NCI-H2227 (cell line): ENCODE measurements around the gene ATAD5.
"Not testable (repeated sequence)": the region's sequence is repeated elsewhere in the genome, so short reads cannot be mapped to it uniquely, and the experiment has no call there.

Source experiments
- DNase-seq: peaks from one replicate; lab custom pipeline; 2025; ENCODE audit not compliant: unreplicated experiment; lab: John Stamatoyannopoulos, UW

The ATAD5 gene

DNA sequence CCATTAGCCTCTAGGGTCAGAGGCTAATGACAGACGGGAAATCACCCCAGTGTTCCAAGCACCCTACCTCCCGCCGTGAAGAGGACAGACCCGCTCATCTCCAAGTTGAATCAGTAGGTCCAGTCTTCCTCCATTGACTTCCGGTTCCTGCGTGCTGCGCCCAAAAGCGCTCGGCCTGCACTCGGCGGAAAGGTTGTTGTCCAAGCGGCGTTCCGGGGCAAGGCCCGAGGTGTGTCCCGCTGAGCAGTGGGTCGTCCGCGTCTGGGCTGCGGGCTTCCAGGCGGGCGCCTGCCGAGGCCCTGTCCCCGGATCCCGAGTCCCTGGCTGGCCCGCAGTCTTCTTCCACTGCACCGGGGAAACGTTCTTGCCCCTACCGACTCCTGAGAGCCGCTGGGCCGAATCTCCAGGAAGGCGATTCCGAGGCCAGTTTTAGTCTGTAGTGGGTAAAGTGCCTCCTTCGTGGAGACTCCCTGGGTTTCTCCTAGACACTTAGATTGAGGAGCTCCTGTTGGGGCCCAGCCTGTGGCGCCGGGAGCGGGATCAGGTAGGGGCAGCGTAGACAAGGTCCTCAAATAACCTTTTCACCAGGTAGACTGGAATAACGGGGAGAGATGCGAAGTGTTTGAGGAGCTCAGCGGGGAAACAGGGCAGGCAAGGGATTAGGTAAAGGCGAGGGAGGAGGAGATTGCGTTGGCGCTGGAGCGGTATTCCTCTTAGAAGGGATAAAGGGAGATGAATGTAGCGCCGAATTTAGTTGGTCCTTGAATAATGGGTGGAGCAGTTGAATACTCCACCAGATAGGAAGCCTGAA lies 74.5 kb downstream of the ATAD5 start, which contains the start of gene TEFM:
Gene TEFM (minus strand): TSS at position 138 of the 811 bp plus-strand sequence. CDS start 40 bp downstream, at position 98.
- peak; percentile 91 for DNase-seq

DNA sequence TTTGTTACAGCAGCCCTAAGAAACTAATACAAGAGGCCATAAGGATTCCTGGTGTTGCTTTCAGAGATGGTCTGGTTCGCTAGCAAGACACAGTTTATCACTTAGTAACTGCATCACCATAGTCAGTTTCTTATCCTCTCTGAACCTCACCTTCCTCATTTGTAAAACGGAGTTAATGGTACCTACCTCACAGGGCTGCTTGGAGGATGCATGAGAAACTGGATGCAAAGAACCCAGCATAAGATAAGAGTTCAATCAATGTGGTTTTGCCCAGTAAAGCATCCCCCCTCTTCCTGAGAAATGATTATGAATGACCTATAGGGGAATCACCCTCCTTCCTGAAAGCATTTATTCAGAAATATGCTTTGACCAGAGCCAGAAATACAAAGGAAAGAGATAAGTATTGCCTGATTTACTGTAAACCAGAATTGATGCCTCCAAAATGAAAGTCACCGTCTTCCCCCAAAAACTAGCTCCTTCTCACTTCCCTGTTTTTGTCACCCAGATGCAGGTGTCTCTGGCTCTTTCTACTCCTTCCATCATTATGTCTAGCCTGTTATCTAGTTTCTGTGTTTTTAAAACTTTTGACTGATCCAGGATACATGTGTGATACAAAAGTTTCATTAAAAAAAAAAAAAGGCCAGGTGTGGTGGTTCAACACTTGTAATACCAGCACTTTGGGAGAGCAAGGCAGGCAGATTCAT lies 77.1 kb downstream of the ATAD5 start:
- no peak for DNase-seq

DNA sequence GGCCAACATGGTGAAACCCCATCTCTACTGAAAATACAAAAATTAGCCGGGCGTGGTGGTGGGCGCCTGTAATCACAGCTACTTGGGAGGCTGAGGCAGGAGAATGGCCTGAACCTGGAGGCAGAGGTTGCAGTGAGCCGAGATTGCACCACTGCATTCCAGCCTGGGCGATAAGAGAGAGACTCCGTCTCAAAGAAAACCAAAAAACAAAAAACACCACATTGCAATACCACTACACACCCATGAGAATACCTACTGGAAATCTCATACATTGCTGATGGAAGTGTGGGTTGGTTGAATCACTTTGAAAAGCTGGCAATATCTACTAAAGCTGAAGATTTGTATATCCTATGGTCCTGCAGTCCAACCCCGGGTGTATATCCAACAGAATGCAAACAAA lies 78.4 kb downstream of the ATAD5 start:
- not testable (repeated sequence) for DNase-seq

DNA sequence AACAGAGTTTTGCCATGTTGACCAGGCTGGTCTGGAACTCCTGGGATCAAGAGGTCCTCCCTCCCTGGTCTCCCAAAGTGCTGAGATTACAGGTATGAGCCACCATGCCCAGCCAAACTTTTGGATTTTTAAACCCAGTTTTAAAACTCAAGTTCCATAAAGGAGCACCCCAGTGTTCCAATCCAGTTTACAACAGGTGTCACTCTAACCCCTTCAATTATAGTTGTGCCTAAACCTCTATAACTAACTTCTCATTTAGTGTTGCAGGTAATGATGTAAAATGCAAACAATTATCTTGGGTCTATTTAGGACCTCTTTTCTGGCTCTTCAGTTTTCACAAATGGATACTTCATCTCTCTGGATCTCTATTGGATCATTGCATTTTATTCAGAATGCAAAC lies 82.2 kb downstream of the ATAD5 start:
- no peak for DNase-seq

DNA sequence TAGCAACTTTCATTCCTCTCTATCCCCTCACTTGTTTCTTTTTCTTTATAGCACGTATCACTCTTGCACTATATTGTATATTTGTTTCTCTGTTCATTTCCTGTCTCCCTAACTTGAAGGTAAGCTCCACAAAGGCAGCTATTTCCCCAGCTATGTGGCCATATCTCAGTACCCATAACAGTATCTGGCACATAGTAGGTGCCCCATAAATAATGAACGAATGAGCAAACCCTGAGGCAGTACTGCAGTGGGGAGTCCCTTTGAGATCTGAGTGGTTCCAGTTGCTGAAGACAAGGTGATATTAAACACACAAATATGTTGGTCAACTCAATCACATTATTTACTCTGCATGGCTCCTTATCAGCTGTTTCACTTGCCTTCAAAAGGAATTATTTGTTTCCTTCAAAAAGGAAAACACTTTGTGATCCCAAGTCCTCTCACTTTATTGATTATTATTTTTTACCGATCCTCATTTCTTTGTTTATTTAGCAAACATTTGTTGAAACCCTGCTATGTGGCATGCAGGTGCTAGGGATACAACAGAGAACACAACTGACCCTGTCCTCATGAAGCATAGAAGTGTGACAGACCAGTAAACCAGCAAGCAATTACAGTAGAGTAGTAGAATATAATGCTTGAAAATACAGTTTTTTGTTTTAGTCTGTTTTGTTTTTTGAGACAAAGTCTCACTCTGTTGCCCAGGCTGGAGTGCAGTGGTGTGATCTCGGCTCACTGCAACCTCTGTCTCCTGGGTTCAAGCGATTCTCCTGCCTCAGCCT lies 84.3 kb downstream of the ATAD5 start:
- DNase-seq: no peak

DNA sequence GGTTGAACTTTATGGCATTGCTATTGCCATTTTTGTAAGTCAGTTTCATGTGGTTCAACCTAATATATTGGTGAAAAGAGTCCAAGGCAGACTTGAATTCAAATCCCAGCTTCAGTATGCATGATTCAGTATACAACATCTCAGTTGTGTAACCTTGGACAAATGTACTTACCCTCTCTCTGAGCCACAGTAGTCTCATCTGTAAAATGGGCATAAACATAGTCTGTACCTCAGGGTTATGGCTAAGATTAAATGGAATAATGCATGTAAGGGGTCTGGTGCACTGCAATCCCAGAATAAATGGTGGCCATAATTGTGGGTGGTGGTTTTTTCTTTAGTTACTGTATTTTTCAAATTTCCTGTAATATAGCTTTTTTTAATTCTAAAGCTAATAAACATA lies 85.3 kb downstream of the ATAD5 start:
- DNase-seq: no peak

DNA sequence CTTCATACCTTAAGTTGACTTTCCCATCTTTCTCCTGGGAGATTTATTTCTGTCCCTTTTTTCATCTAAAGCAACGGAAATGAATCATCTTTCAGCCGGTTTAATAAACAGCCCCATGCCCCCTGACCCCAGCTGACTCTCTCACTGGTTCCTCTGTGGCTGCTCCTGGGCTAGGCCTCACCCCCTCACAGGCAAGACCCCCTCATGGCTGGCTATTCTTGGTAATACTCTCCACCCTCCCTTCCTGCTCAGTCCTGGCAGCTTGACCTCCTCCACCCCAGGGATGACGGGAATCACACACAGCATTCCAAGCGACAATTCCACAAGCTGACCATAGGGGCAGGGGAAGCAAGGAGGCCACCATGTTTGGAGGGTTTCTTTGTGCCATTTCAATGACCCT lies 88.5 kb downstream of the ATAD5 start:
- DNase-seq: no peak

DNA sequence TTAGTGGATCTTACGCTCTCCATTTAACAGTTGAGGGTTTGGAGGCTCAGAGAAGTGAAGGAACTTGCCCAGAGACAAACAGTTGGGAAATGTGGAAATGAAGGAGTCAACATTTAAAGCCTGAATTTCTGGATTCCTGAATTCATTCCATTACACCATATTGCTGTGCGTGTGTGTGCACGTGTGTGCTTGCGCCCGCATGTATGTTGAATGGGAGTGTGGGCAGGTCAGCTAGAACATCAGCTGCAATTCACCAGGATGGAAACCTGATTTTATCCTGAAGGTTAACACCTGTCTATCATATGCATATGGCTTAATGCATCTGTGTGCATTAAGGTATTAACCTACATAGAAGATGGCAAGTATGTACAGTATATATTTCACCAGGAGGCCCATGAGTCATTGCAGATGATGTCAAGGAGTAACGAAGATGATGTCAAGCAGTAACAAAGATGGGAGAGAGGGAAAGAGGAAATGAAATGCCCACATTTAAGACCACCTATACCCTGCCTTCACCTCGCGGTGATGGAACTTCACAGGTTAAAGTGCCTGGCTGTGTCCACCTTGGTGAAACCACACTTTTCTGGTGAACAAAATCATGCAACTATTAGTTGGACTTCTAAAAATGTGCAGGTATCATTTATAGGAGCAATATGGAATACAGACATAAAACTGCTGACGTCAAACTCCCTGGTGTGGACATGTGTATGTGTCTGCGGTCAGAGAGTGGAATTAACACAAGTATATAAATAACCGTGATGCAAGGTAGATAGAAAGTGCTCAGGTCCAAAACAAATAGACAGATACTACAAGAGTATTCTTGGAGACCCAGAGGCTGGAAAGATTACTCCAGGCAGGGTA lies 89.1 kb downstream of the ATAD5 start:
- DNase-seq: no peak

DNA sequence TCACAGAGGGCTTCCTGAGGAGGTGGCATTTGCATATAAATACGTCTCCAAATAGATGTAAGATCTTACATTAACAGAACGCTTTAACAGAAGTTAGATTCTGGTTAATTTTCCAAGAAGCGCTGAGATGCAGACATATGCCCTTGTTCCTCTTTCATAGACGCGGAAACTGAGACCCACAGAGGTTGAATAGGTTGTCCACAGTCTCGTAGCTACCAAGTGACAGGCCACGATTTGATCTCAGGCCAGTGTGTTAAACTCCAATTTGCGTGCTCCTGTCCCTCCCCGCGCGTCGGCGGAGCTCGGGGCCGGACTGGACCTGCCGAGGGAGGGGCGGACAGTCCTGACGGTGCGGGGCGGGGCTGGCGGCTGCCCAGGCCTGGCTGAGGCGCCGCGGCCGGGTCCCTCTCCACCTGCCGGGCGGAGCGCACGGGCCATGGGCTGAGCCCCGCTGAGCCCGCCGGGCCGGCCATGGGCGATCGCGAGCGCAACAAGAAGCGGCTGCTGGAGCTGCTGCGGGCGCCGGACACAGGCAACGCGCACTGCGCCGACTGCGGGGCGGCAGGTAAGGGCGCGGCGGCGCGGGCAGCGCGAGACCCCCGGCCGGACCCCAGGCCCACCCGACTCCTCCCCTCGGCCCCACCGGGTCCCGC lies 89.9 kb downstream of the ATAD5 start, which contains the start of gene ADAP2:
Gene ADAP2 (plus strand): TSS at position 402 of the 653 bp plus-strand sequence. CDS start 70 bp downstream, at position 472.
- DNase-seq: peak; percentile 21

DNA sequence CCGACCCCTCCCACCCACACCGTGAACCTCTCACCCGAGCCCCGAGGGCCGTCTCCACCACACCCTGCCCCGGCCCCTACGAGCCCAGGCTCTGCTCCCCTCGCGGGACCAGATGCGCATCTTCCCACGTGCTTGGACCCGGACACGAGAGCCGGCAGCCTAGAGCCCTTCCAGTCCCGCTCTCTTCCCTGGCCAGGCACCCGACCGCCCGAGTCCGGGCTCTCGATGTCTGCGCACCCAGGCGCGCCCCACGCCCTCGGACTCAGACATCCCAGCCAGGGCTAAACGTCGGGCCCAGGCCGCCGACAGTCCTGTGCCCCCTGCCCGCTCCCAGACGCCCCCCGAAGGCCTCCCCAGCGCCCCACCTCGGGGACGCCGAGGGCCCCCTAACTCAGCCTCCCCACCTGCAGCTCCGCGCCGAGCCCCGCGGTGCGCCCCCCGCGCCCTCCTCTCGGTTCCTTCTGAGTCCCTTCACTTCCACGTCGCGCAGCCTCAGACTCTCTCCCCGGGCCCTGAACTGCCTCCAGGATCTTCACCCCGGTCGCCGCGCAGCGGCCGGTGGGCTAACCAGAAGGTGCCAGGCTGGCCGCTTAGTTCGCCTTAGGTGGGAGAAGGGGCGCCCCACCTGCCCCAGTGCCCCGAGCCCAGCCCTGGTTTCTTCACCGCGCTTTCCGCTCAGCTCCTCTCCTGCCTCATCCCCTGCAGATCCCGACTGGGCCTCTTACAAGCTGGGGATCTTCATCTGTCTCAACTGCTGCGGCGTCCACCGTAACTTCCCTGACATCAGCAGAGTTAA lies 90.7 kb downstream of the ATAD5 start:
- DNase-seq: no peak

DNA sequence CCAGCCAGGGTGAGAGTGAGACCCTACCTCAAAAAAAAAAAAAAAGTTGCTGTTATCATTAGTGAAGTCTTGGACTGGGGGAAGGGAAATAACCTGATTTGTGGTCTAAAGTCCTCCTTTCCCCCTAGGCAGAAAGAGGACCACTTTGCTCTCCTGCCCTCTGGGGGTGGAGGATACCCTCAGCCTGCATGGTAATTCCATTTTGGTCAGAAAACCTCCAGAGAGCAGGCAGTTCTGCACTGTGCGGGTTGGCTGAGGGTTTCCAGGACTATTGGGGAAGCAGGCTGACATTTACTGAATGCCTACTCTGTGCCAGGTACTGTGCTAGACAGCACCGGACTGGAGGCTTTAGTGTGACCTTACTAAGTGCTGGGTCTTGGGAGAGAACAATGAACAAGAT lies 92.6 kb downstream of the ATAD5 start:
- DNase-seq: no peak

DNA sequence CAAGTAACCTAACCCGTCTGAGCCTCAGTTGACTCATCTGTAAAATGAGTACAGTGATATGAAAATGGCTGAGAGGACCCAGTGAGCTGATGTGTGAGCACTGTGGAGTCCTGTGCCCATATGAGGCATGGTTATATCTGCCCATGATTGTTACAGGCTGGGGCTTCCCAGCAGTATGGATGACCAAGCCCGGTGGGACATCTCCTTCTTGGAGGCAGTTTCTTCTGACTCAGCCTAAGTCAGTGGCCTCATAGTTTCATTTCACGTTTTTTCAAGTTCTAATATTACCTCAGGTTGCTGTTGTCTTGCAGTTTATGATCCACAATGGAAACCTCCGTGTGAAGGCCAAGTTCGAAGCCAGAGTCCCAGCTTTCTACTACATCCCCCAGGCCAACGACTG lies 94.8 kb downstream of the ATAD5 start:
- DNase-seq: no peak

DNA sequence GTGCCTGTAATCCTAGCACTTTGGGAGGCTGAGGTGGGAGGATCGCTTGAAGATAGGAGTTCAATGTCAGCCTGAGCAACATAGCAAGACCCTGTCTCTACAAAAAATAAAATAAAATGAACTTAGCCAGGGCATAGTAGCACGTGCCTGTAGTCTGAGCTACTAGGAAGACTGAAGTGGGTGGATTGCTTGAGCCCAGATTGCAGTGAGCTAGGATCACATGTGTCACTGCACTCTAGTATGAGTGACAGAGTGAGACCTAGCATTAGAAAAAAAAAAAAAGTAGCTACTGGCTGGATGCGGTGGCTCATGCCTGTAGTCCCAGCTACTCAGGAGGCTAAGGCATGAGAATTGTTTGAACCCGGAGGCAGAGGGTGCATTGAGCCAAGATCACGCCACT lies 96.0 kb downstream of the ATAD5 start:
- DNase-seq: no peak

DNA sequence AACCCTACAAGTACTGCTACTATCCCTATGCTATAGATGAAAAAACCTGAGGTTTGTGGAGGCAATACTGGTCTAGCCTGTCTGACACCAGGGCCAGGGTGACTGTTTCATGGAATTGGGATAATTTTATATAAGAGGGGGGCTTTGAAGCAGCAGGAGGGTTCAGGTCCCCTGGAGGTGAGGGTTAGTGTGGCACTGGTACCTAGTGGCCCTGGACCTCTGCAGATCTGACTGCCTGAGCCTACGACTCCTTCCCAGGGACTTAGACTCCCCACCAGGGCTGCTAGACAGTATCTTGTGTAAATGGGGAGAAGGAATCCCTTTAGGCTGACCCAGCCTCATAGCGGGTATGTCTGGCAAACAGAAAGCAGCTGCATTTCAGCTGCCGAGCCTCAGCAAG lies 96.8 kb downstream of the ATAD5 start:
- DNase-seq: no peak

DNA sequence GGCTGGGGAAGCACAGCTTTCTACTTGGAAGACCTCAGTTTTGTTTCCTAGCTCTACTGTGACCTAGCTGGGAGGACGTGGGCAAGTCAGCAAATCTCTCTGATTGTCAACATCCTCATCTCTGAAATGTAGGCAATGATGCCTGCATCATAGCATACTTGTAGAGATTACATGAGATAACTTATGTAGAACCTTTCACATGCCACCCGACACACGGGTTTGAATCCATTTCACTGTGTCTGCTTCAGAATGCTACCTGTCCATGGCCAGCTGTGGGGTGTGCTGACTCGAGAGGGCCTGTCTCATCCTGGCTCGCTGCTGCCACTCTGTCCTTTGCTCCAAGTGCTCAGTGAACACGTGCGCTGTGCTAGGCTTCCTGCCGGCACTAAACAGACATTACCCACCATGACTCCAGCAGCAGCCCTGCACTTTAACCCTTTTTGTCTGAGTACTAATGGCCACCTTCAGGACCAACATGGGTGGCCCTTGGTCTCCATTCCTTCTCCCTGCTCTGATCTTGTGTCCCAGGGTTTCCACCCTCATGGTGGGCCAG lies 97.4 kb downstream of the ATAD5 start:
- DNase-seq: no peak

DNA sequence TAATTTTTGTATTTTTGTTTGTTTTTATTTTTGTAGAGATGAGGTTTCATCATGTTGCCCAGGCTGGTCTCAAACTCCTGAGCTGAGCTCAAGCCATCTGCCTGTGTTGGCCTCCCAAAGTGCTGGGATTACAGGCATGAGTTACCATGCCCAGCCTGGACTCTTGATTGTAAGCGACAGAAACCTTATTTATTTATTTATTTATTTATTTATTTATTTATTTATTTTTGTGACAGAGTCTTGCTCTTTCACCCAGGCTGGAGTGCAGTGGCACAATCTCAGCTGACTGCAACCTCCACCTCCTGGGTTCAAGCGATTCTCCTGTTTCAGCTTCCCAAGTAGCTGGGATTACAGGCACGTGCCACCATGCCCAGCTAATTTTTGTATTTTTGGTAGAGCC lies 98.1 kb downstream of the ATAD5 start:
- not testable (repeated sequence) for DNase-seq

DNA sequence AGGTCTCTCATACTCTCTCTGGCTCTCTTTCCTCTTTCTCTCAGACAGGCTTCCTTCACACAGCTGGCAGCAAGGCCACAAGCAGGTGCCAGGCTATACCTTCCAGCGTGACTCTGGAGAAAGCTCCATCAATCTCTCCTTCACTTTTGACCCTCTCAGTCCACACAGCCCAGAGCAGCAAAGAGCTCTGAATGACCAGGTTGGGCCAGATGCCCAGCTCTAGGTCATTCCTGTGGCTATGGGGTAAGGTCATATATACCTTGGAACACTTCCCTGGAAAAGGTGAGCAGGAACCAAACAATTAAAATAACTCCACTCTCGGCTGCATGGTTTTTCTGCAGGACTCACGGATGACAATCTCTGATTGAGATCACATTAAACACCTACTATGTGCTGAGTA lies 98.7 kb downstream of the ATAD5 start:
- DNase-seq: no peak

DNA sequence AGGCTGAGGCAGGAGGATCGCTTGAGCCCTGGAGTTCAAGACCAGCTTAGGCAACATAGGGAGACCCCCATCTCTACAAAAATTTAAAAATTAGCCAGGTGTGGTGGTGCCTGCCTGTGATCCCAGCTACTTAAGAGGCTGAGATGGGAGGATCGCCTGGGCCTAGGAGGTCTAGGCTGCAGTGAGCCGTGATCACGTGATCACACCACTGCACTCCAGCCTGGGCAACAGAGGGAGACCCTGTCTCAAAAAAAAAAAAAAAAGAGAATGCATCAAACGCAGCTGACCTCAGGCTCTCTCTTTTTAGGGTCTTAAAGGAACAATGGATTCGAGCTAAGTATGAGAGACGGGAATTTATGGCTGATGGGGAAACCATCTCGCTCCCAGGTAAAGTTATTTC lies 99.8 kb downstream of the ATAD5 start:
- DNase-seq: not testable (repeated sequence)

DNA sequence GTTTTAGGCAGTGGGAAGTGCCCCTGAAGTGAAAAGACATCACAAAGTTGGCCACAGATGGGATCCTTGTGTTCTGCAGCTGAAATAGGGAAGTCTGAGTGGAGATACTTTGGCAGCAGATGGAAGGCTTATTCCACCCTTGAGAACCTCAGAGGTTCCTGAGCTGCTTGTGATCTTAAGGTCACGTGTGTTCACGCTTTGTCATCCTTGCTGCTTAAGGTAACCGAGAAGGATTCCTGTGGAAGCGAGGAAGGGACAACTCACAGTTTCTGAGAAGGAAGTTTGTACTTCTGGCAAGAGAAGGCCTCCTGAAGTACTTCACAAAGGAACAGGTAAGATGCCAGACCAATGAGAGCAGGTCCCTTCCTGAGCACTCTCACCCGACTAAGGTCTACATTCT lies 102.2 kb downstream of the ATAD5 start:
- DNase-seq: no peak
